BE2C (cell line): ENCODE results near the gene ACER3.

Source experiments
- DNase-seq: peaks from one replicate; pipeline ENCODE4 v3.0.0-alpha.2; 2020
- H3K27me3 ChIP-seq: fragments of 250-450 bp; sonication (Bioruptor Pico); 2 replicates; pipeline ENCODE4 v1.5.1; 2020; ENCODE audit warnings: mild to moderate bottlenecking
- H3K36me3 ChIP-seq: fragments of 250-450 bp; sonication (Bioruptor Pico); 2 replicates; pipeline ENCODE4 v1.5.1; 2020; ENCODE audit warnings: mild to moderate bottlenecking
- H3K4me1 ChIP-seq: fragments of 250-450 bp; sonication (Bioruptor Pico); 2 replicates; pipeline ENCODE4 v1.5.1; 2020
- H3K4me3 ChIP-seq: 2 replicates; pipeline ENCODE4 v1.5.1; 2011; ENCODE audit warnings: low read depth, low read length
- H3K9me3 ChIP-seq: fragments of 250-450 bp; sonication (Bioruptor Pico); 2 replicates; pipeline ENCODE4 v1.5.1; 2020
- CTCF ChIP-seq: IDR thresholded peaks from 2 replicates; pipeline ENCODE4 v1.5.1; 2012; ENCODE audit warnings: mild to moderate bottlenecking, low read depth, low read length

The ACER3 gene

GRCh38 chr11:77064648-77065217, 204.0 kb downstream of the ACER3 start:
- Histone ChIP-seq H3K36me3 (no peaks in the 10 kb centered on the region), H3K4me1 (peaks cover 10% of the 10 kb centered on the region; the same call in 1 of the 2 replicates), H3K27me3 (no peaks in the 10 kb centered on the region), H3K4me3 (no peak overlapping the region), H3K9me3 (no peaks in the 10 kb centered on the region)
- no peak for TF ChIP-seq CTCF
- DNase-seq: no peak

GRCh38 chr11:77065878-77066228, 205.1 kb downstream of the ACER3 start:
- Histone ChIP-seq H3K9me3 (no peaks in the 10 kb centered on the region), H3K27me3 (no peaks in the 10 kb centered on the region), H3K36me3 (no peaks in the 10 kb centered on the region), H3K4me3 (peak overlapping the region; percentile 79), H3K4me1 (peaks cover 10% of the 10 kb centered on the region; the same call in 1 of the 2 replicates)
- no peak for DNase-seq
- TF ChIP-seq CTCF: no peak

GRCh38 chr11:77066229-77067042, 205.7 kb downstream of the ACER3 start, which contains the start of gene CAPN5:
TSS of gene CAPN5 (plus strand) at chr11:77066971. CDS start at chr11:77084887, 17,916 bp downstream.
- H3K27me3 ChIP-seq: no peaks in the 10 kb centered on the region
- H3K4me3 ChIP-seq: peak within 1 kb of the TSS; percentile 79
- peaks cover 10% of the 10 kb centered on the region; the same call in 1 of the 2 replicates for H3K4me1 ChIP-seq
- DNase-seq: peak; percentile 98
- no peaks in the 10 kb centered on the region for H3K36me3 ChIP-seq
- TF ChIP-seq CTCF: peak; percentile 38
- H3K9me3 ChIP-seq: no peaks in the 10 kb centered on the region

GRCh38 chr11:77067861-77068443, 207.2 kb downstream of the ACER3 start:
- Histone ChIP-seq H3K4me1 (peaks cover 24% of the 10 kb centered on the region), H3K4me3 (peak overlapping the region; percentile 65)

GRCh38 chr11:77068457-77069335, 208.0 kb downstream of the ACER3 start:
- TF ChIP-seq CTCF: no peak
- H3K9me3 ChIP-seq: no peaks in the 10 kb centered on the region
- H3K27me3 ChIP-seq: no peaks in the 10 kb centered on the region
- DNase-seq: no peak
- H3K4me3 ChIP-seq: no peak overlapping the region; the same call in 1 of the 2 replicates
- no peaks in the 10 kb centered on the region for H3K36me3 ChIP-seq
- peaks cover 26% of the 10 kb centered on the region for H3K4me1 ChIP-seq

More at GRCh38 chr11:77067861-77068443, 207.2 kb downstream of the ACER3 start:
- no peak for TF ChIP-seq CTCF
- H3K9me3 ChIP-seq: no peaks in the 10 kb centered on the region
- H3K27me3 ChIP-seq: no peaks in the 10 kb centered on the region
- no peak for DNase-seq
- no peaks in the 10 kb centered on the region for H3K36me3 ChIP-seq
